Spinal cord (tissue), 10 donors: ENCODE data around the gene DPF1. TPM values are rescaled to one million over a fixed set of nuclear protein-coding genes. Genes with fewer than 3 reads are reported as not detected.
A peak's percentile ranks its signal among the peaks of the same experiment; 100 is the strongest.

ENCODE experiments used
- DNase-seq, 6 donors: peaks; one replicate each; pipeline versions ENCODE4 v3.0.0 to v3.0.0-alpha.2; 2013 to 2015; ENCODE audit warnings: low spot score in 6 of 6, low read depth in 4 of 6
- H3K27ac ChIP-seq: one replicate; pipeline ENCODE4 v1.5.1; 2013; ENCODE audit warnings: low read depth, low read length, control low read depth
- H3K27me3 ChIP-seq: one replicate; pipeline ENCODE4 v1.6.1; 2013; ENCODE audit warnings: low read length; ENCODE audit not compliant: control insufficient read depth, insufficient read depth
- H3K36me3 ChIP-seq: one replicate; pipeline ENCODE4 v1.6.1; 2013; ENCODE audit warnings: low read length; ENCODE audit not compliant: control insufficient read depth, insufficient read depth
- H3K4me1 ChIP-seq: one replicate; pipeline ENCODE4 v1.6.1; 2013; ENCODE audit warnings: low read length; ENCODE audit not compliant: control insufficient read depth, insufficient read depth
- H3K4me3 ChIP-seq: one replicate; pipeline ENCODE4 v1.5.1; 2013; ENCODE audit warnings: low read depth, low read length, control low read depth
- H3K9me3 ChIP-seq: one replicate; pipeline ENCODE4 v1.6.1; 2013; ENCODE audit warnings: low read length; ENCODE audit not compliant: control insufficient read depth, insufficient read depth
- WGBS: methylation state at CpG from one replicate; pipeline ENCODE4 v1.1.5; 2013; ENCODE audit warnings: missing lambda C conversion rate; ENCODE audit not compliant: insufficient coverage; 5-methylcytosine and 5-hydroxymethylcytosine counted together
- polyA plus RNA-seq, 2 donors: library from polyadenylated mRNA; unstranded; fragments of 120-200 nt; gene quantifications; one replicate each; pipeline ENCODE4 v1.2.1, GENCODE V29; 2013; ENCODE audit not compliant: insufficient read length in 2 of 2
- total RNA-seq, 2 donors: library from RNA; depleted of rRNA in 1 of 2; stranded (reverse); fragments of 120-200 nt in 1 of 2; fragments of >200 nt in 1 of 2; gene quantifications; one replicate each; pipeline versions ENCODE4 v1.2.3 to v1.2.4, GENCODE V29; 2013 to 2014
- donor health status: healthy.

The DPF1 gene
- total and polyA plus RNA-seq, 4 donors: 12.4 to 90.1 (median 40.0) TPM

DNA sequence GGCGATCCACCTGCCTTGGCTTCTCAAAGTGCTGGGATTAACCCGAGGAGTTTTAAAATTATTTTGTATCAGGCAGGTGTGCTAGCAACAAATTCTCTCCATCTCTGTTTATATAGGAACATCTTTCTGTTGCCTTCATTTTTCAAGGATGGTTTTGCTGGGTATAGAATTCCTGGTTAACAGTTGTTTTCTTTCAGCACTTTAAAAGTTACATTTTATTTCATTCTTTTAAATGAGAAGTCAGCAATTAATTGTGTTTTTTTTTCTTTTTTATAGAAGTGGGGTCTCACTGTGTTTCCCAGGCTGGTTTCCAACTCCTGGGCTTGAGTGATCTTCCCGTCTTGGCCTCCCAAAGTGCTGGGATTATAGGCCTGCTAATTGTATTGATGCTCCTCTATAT, 44.0 kb downstream of the DPF1 start:
- DNase-seq: no peak
- H3K27ac ChIP-seq: no peak overlapping the region
- no peak overlapping the region for H3K4me3 ChIP-seq
- 100% methylated on average over 1 of the region's 3 CpGs for WGBS
- peaks cover 39% of the 10 kb centered on the region for H3K36me3 ChIP-seq
- no peaks in the 10 kb centered on the region for H3K9me3 ChIP-seq
- H3K27me3 ChIP-seq: no peaks in the 10 kb centered on the region
- peaks cover 17% of the 10 kb centered on the region for H3K4me1 ChIP-seq

GRCh38 chr19:38175422-38175821, 48.6 kb downstream of the DPF1 start:
- Histone ChIP-seq H3K27me3 (no peaks in the 10 kb centered on the region), H3K27ac (no peak overlapping the region), H3K4me1 (peaks cover 24% of the 10 kb centered on the region), H3K9me3 (no peaks in the 10 kb centered on the region), H3K4me3 (no peak overlapping the region), H3K36me3 (peaks cover 26% of the 10 kb centered on the region)
- DNase-seq: no peak
- 80% methylated on average over 6 of the region's 6 CpGs for WGBS

GRCh38 chr19:38173291-38174041, 50.6 kb downstream of the DPF1 start:
- H3K36me3 ChIP-seq: peaks cover 39% of the 10 kb centered on the region
- H3K4me3 ChIP-seq: no peak overlapping the region
- peak in 4 of 6 donors; percentile 39 to 81 (median 62) for DNase-seq
- peaks cover 33% of the 10 kb centered on the region for H3K4me1 ChIP-seq
- WGBS: 40% methylated on average over 21 of the region's 22 CpGs
- no peaks in the 10 kb centered on the region for H3K9me3 ChIP-seq
- H3K27ac ChIP-seq: no peak overlapping the region
- no peaks in the 10 kb centered on the region for H3K27me3 ChIP-seq

GRCh38 chr19:38172001-38172400, 52.0 kb downstream of the DPF1 start:
- Histone ChIP-seq H3K27me3 (no peaks in the 10 kb centered on the region), H3K27ac (no peak overlapping the region), H3K4me1 (peaks cover 37% of the 10 kb centered on the region), H3K4me3 (no peak overlapping the region), H3K36me3 (peaks cover 43% of the 10 kb centered on the region), H3K9me3 (no peaks in the 10 kb centered on the region)
- 64% methylated on average over 8 of the region's 8 CpGs for WGBS
- peak in 1 of 6 donors; percentile 11 for DNase-seq

- Histone ChIP-seq H3K27me3 (no peaks in the 10 kb centered on the region), H3K4me3 (no peak overlapping the region), H3K27ac (no peak overlapping the region), H3K4me1 (peaks cover 37% of the 10 kb centered on the region), H3K36me3 (peaks cover 54% of the 10 kb centered on the region), H3K9me3 (no peaks in the 10 kb centered on the region)
- 43% methylated on average over 12 of the region's 12 CpGs for WGBS
- DNase-seq: peak in 1 of 6 donors; percentile 23
Measured at GRCh38 chr19:38170334-38170733, 53.7 kb downstream of the DPF1 start.

- WGBS: 45% methylated on average over 1 of the region's 4 CpGs
- no peaks in the 10 kb centered on the region for H3K9me3 ChIP-seq
- H3K4me3 ChIP-seq: no peak overlapping the region
- no peak overlapping the region for H3K27ac ChIP-seq
- H3K36me3 ChIP-seq: peaks cover 65% of the 10 kb centered on the region
- peak in 3 of 6 donors; percentile 25 to 91 (median 33) for DNase-seq
- peaks cover 29% of the 10 kb centered on the region for H3K4me1 ChIP-seq
- no peaks in the 10 kb centered on the region for H3K27me3 ChIP-seq
Measured at GRCh38 chr19:38168637-38169036, 55.4 kb downstream of the DPF1 start.

DNA sequence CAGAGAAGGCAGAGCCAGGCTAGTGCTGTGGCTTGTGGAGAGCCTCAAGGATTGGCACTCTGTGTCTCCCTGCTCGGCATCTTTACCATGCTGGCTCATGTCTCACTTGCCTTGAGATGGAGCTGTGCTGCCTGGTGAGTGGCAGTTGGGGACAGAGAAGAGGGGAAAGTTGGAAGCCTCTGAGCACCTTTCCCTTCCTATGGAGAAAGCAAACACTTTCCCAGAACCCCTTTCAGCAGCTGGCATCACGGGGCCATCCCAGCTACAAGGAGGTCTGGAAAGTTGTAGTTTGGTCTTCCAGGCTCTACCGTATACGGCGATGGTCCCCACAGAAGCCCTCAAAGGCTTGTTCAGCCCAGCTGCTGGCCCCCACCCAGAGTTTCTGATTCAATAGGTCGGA, 58.7 kb downstream of the DPF1 start:
- H3K36me3 ChIP-seq: peaks cover 81% of the 10 kb centered on the region
- 92% methylated on average over 4 of the region's 6 CpGs for WGBS

DNA sequence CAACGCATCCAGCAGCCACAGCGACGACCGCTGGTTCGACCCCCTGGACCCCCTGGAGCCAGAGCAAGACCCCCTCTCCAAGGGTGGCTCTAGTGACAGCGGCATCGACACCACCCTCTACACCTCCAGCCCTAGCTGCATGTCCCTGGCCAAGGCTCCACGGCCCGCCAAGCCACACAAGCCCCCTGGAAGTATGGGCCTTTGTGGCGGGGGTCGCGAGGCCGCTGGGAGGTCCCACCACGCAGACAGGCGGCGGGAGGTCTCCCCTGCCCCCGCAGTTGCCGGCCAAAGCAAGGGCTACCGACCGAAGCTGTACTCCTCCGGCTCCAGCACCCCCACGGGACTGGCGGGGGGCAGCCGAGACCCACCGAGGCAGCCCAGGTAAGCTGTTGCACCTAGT, 59.5 kb downstream of the DPF1 start:
- no peak for DNase-seq
- WGBS: 94% methylated on average over 20 of the region's 25 CpGs
- Histone ChIP-seq H3K4me3 (no peak overlapping the region), H3K27me3 (no peaks in the 10 kb centered on the region), H3K4me1 (peaks cover 4% of the 10 kb centered on the region), H3K36me3 (peaks cover 76% of the 10 kb centered on the region), H3K9me3 (peaks cover 2% of the 10 kb centered on the region), H3K27ac (no peak overlapping the region)

More for the DNA sequence above, 58.7 kb downstream of the DPF1 start:
- peaks cover 12% of the 10 kb centered on the region for H3K4me1 ChIP-seq
- no peak for DNase-seq
- no peaks in the 10 kb centered on the region for H3K27me3 ChIP-seq
- no peak overlapping the region for H3K27ac ChIP-seq
- H3K9me3 ChIP-seq: peaks cover 2% of the 10 kb centered on the region
- H3K4me3 ChIP-seq: no peak overlapping the region

- H3K4me3 ChIP-seq: no peak overlapping the region
- no peak for DNase-seq
- no peaks in the 10 kb centered on the region for H3K27me3 ChIP-seq
- peaks cover 80% of the 10 kb centered on the region for H3K36me3 ChIP-seq
- no peak overlapping the region for H3K27ac ChIP-seq
- H3K9me3 ChIP-seq: peaks cover 2% of the 10 kb centered on the region
- 96% methylated on average over 22 of the region's 23 CpGs for WGBS
- peaks cover 3% of the 10 kb centered on the region for H3K4me1 ChIP-seq
Measured at GRCh38 chr19:38163419-38164290, 60.4 kb downstream of the DPF1 start.
